HG03439 (cell line): ENCODE data around the gene UCP2.
"Not testable (repeated sequence)": the region's sequence is repeated elsewhere in the genome, so short reads cannot be mapped to it uniquely, and the experiment has no call there.

Experiments
- ATAC-seq: cut with Tn5 transposase; IDR thresholded peaks from one replicate; pipeline ENCODE4 v1.9.1; 2021; ENCODE audit warnings: mild to moderate bottlenecking, moderate library complexity; ENCODE audit not compliant: unreplicated experiment

The UCP2 gene

DNA sequence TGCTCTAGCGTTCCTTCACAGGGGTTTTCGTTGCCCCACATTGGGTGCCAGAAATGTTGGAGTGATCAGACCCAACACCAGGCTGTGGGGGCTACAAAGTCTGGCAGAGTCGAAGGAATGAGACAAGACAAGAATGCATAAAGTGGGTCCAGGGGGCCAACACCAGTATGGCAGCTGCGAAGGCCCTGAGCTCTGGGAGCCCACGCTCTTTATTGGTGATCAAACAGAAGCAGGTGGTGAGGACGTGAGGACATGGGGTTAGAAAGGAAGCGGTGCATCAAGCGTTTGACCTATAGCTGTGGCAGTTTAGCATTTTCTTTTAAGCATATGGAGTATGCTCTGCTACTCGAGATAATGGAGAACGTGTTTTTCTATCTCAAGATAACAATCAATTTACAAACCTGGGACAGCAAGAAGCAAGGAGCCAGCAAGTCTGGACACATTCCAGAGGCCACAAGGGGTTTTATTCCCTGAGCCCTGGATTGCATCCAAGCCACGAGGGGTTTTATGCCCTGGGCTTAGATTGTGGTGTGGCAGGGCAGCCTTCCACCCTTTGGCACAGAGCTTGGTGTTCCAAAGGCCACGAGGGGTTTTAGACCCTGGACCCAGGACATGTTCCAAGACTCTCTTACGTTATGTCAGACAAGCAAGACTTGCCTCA is 35.7 kb downstream of the UCP2 start:
- ATAC-seq, result no peak

DNA sequence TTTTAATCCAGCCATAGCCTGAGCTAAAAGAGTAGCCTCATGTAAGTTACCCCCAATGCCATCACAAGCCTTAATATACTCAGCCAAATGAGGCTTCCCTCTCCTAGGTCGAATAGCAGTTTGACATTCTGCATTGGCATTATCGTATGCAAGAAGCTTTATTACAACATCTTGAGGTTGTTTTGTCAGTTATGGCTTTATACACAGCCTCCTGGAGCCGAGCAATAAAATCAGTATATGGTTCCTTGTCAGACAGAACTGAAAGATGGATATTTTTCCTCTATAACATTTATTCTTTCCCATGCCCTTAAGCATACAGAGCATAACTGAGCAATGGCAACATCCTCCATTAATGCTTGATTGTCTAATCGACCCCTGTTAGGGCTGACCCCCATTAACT is 37.2 kb downstream of the UCP2 start:
- ATAC-seq, result no peak

DNA sequence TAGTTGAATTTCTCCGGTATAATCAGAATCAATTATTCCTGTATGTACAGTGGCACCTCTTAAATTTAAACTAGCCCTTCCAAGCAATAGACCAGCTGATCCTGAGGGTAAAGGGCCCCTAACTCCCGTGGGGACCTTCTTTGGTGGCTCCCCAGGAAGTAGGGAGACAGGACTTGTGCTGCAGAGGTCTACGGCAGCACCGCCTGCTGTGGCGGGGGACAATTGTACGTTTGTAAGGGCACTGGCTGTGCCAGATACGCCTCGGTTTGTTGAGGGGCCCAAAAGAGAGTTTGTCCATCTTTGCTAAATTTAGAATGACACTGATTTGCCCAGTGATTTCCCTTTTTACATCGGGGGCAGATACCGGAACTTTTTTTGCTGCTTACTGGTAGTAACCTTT is 37.7 kb downstream of the UCP2 start:
- no peak for ATAC-seq

DNA sequence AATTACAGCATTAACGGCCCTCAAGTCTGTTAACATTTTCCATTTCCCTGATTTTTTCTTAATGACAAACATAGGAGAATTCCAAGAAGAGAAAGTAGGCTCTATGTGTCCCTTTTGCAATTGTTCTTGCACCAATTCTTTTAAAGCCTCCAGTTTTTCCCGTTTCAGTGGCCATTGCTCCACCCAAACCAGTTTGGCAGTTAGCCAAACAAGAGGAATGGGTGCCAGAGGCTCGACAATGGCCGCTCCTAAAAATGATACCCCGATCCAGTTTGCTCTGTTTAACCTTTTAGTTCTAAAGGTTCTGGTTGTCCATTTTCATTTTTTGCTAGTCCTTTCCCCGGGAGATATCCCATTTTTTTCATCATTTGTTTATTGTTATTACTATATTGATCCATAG is 38.6 kb downstream of the UCP2 start:
- ATAC-seq, result no peak

DNA sequence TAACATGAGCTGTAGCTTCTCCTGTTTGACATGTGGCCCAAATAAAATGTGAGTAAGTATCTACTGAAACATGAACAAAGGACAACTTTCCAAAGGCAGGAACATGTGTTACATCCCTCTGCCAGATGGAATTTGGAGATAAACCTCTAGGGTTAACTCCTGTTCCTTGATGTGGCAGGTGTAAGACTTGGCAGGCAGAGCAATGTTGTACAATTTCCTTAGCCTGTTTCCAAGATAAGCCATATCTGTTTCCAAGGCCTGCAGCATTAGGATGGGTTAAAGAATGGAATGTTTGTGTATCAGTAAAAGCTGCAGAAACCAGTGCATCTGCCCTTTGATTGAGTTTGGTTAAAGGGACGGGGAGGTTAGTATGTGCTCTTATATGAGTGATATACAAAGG is 40.6 kb downstream of the UCP2 start:
- ATAC-seq, result no peak

DNA sequence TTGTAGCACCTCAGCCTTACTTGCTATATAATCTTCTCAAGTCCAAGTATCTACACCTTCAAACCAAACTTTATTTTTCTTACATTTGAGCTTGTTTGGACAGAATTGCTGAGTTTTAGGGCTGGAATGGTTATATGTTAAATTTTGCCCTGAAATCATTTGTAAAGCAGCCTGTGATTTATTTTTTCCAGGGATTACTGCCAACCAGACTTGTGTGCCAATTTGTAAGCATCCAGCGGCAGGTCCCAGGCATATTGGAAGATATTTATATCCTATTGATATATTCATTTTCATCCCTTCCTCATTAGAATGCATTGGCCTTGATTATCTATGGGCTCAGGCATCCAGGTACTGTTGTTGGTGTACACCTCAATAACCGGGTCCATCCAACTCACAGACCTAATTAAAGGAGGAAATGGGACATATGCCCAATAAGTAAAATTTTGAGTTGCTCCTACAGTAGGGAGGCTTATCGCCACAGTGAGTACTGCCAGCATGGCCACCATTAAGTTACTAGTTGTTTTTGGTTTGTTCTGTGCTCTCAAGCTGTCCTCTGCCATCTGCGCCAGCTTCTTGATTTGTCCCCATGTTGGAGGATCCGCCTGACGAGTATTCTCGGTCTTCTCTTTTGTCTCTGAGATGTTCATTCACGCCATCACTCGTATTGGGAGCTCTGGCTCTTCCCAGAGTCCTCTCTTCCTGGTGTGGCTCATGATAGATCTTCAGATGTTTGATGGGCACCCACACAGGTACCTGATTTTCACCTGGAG is 41.7 kb downstream of the UCP2 start:
- ATAC-seq, result no peak

DNA sequence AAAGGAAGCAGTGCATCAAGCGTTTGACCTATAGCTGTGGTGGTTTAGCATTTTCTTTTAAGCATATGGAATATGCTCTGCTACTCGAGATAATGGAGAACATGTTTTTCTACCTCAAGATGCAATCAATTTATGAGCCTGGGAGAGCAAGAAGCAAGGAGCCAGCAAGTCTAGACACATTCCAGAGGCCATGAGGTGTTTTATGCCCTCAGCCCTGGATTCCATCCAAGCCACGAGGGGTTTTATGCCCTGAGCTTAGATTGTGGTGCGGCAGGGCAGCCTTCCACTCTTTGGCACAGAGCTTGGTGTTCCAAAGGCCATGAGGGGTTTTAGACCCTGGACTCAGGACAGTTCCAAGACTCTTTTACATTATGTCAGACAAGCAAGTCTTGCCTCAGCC is 43.5 kb downstream of the UCP2 start:
- no peak for ATAC-seq

DNA sequence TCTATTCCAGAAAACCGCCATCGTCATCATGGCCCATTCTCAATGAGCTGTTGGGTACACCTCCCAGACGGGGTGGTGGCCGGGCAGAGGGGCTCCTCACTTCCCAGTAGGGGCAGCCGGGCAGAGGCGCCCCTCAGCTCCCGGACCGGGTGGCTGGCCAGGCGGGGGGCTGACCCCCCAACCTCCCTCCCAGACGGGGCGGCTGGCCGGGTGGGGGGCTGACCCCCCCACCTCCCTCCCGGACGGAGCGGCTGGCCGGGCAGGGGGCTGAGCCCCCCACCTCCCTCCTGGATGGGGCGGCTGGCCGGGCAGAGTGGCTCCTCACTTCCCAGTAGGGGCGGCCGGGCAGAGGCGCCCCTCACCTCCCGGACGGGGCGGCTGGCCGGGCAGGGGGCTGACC is 46.6 kb downstream of the UCP2 start:
- not testable (repeated sequence) for ATAC-seq

DNA sequence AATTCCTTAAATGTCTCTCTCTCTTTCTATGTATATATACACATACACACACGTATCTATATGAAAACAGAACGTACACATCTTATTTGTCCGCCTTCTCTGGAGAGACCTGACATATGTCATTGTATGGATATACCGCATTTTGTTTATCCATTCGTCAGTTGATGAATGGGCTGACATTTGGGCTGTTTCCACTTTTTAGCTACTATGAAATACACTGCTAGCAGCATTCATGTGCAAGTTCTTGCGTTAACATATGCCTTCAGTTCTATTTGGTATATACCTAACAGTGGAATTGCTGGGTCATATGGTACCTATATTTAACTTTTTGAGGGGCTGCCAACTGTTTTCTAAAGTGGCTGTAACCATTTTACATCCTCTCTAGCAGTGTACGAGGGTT is 49.9 kb downstream of the UCP2 start:
- no peak for ATAC-seq

DNA sequence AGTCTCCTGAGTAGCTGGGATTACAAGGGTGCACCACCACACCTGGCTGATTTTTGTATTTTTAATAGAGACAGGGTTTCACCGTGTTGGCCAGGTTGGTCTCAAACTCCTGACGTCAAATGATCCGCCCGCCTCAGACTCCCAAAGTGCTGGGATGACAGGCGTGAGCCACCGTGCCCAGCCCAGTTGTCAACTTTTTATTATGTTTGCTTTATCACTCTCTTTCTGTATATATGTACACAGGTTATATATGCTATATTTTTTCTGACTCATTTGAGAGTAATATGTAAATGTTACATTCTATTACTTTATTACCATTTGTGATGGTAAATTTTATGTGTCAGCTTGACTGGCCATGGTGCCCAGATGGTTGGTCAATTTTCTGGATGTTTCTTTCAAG is 50.7 kb downstream of the UCP2 start:
- no peak for ATAC-seq

DNA sequence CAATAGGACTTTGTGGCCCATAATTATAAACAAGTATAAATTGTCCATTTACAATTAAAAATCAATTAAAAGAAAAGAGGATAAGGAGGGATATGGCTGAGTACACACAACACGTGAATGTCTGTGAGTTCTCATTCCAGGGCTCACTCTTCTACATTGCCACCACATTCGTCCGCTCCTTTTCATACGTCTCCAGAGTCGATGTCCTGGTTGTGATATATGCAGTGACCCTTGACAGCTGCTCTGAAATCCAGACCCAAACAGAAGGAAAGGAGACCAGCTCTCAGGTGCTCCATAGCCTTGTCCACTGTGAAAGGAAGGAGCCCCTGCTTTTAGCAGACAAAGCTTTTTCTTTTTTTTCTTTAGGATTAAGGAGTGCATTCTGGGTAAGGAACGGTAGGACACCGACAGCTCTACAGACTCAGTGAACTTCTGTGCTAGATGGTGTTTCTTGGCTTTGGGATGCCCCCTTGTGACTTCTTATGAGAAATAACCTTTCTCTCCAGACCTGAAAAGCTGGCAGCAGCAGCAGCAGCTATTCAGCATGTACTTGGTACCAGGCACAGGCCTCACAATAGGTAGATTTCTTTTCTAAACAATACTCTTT is 51.5 kb downstream of the UCP2 start:
- no peak for ATAC-seq

DNA sequence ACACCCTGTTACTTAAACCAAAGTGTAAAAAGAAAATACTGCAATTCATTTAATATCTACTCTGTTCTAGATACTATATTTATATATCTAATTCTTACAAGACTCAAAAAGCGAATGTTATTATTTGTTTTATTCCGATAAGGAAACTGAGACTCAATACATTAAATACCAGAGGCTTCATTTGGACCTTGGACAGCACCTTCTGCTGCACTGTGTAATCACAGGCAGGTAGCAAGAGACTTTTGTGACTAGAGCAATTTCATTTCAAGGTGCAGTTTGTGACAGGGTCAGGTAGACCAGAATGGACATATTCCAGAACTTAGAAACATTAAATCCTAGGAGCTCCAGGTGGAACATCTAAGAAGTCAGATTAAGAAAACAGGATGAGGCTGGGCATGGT is 53.3 kb downstream of the UCP2 start:
- ATAC-seq, result no peak
